Lower leg skin (tissue), 3 donors: Measurements from ENCODE around the gene COL8A1.

ENCODE experiments used
- CTCF ChIP-seq, 3 donors: fragments of 450-650 bp; IDR thresholded peaks; one replicate each; pipeline ENCODE4 v1.5.1; 2016; ENCODE audit warnings: antibody characterized with exemption in 3 of 3, mild to moderate bottlenecking in 3 of 3, moderate library complexity in 2 of 3
- POLR2A ChIP-seq, 2 donors: fragments of 450-650 bp; IDR thresholded peaks; one replicate each; pipeline ENCODE4 v1.6.1; 2016 to 2017; ENCODE audit warnings: antibody characterized with exemption in 2 of 2, mild to moderate bottlenecking in 1 of 2, moderate library complexity in 1 of 2

DNA sequence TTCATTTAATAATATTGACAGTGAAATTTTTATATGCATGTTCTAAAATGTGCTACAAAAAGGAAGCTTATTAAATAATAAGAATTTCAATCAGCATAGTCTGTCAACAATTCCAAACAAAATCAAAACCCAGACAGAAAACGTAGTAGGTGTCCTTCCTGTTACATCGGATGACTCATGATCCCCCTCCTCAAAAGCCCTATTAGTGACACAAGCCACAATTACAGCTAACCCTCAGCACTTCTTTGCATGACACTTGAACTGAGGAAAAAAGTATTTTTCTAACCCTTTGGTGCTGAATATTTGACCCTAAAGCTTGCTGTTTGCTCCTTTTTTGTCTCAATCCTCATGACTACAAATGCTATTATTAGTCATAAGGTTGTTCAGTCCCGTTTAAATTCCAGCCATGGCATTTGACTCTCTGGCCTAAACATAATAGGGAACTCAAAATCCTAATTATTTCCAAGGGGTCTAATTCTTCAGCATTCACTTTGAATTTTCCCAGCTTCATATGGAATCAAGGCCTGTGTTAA lies 78.1 kb downstream of the COL8A1 start:
- TF ChIP-seq CTCF (IDR thresholded peaks at IDR 0.05) (no peak), POLR2A (IDR thresholded peaks at IDR 0.05) (no peak)
